Daoy (cell line): ENCODE data around the gene DNAAF5. TPM values are rescaled to one million over a fixed set of nuclear protein-coding genes. Genes with fewer than 3 reads are reported as not detected.
A peak's percentile ranks its signal among the peaks of the same experiment; 100 is the strongest.

Experiments used
- DNase-seq: peaks from one replicate; pipeline ENCODE4 v3.0.0-alpha.2; 2015; ENCODE audit warnings: low read depth
- total RNA-seq: library from RNA; depleted of rRNA; stranded (reverse); fragments of >200 nt; shearing (Covaris generic); gene quantifications from 2 replicates; pipeline ENCODE4 v1.2.3, GENCODE V29; 2014

The DNAAF5 gene
- total RNA-seq, 1 experiment from 2014 or later: 46.3 TPM

GRCh38 chr7:768881-769504, 42.5 kb downstream of the DNAAF5 start:
- DNase-seq: no peak

GRCh38 chr7:770336-770735, 43.8 kb downstream of the DNAAF5 start:
- DNase-seq: no peak

- no peak for DNase-seq
Observed at GRCh38 chr7:770741-771166, 44.3 kb downstream of the DNAAF5 start.

GRCh38 chr7:771234-772004, 44.9 kb downstream of the DNAAF5 start:
- no peak for DNase-seq

- no peak for DNase-seq
Observed at GRCh38 chr7:772005-772294, 45.5 kb downstream of the DNAAF5 start.

GRCh38 chr7:772392-772791, 45.9 kb downstream of the DNAAF5 start:
- no peak for DNase-seq

GRCh38 chr7:772861-773621, 46.5 kb downstream of the DNAAF5 start:
- DNase-seq: no peak

- no peak for DNase-seq
Observed at GRCh38 chr7:773622-773915, 47.1 kb downstream of the DNAAF5 start.

GRCh38 chr7:774161-775109, 47.9 kb downstream of the DNAAF5 start:
- DNase-seq: peak; percentile 77

GRCh38 chr7:776381-776780, 49.9 kb downstream of the DNAAF5 start:
- no peak for DNase-seq

GRCh38 chr7:776992-777727, 50.7 kb downstream of the DNAAF5 start:
- DNase-seq: no peak

GRCh38 chr7:777728-778078, 51.2 kb downstream of the DNAAF5 start:
- no peak for DNase-seq

- DNase-seq: no peak
Observed at GRCh38 chr7:778271-778967, 51.9 kb downstream of the DNAAF5 start.

GRCh38 chr7:778968-779451, 52.5 kb downstream of the DNAAF5 start:
- no peak for DNase-seq

GRCh38 chr7:779480-779879, 53.0 kb downstream of the DNAAF5 start:
- DNase-seq: no peak

- DNase-seq: no peak
Observed at GRCh38 chr7:780081-780480, 53.6 kb downstream of the DNAAF5 start.

GRCh38 chr7:780516-780915, 54.0 kb downstream of the DNAAF5 start:
- no peak for DNase-seq

- no peak for DNase-seq
Observed at GRCh38 chr7:781186-781849, 54.8 kb downstream of the DNAAF5 start.

- DNase-seq: no peak
Observed at GRCh38 chr7:781936-782529, 55.5 kb downstream of the DNAAF5 start.
